ENCODE results near the gene DST. TPM values are rescaled to one million over a fixed set of nuclear protein-coding genes. Genes with fewer than 3 reads are reported as not detected.

Gene DST
- total and polyA plus RNA-seq, 2 of the 8 experiments (the other 6 are each of a cell fraction or from before 2014, with no cell fraction given): 49.4 to 116 TPM

DNA sequence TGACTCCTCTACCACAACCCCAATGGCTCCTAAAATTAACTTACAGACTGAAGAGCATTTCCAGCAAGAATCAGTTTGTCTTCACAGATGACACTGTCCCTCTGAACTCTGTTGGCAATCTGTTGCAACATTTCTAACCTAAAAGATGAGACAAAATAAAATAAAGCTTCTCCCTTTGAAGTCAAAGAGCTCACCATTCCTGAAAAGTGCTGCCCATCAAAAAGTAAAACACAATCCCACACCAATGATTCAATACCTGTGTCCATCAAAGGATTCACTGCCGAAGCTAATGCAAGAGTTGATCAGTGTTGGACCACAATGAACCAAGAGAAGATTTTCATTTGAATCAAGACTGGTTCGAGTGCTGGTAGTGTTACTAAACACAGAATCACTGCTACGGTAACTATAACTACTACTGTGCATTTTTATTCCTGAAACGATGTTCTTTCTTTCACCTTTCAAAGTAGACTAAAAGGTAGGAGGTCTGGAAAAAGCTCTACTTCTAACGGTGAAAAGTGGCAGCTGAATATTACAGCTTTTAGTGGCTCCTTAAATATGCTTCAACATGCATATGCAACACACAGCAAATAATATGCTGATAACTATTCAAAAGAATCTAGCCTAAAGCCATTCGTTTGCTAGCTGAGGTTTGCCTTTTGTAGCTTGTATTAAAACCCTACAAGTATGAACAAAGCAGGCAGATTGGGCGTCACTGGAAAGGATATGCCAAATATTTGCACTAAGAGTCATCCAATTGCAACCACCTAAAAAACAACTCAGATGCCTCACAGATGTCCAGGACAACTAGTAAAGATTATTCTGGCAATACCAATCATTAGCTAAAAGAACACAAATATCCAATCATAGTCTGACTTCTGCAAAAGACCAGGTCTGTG is at the start of gene DST (continued):
- TF ChIP-seq, protein P1, sequence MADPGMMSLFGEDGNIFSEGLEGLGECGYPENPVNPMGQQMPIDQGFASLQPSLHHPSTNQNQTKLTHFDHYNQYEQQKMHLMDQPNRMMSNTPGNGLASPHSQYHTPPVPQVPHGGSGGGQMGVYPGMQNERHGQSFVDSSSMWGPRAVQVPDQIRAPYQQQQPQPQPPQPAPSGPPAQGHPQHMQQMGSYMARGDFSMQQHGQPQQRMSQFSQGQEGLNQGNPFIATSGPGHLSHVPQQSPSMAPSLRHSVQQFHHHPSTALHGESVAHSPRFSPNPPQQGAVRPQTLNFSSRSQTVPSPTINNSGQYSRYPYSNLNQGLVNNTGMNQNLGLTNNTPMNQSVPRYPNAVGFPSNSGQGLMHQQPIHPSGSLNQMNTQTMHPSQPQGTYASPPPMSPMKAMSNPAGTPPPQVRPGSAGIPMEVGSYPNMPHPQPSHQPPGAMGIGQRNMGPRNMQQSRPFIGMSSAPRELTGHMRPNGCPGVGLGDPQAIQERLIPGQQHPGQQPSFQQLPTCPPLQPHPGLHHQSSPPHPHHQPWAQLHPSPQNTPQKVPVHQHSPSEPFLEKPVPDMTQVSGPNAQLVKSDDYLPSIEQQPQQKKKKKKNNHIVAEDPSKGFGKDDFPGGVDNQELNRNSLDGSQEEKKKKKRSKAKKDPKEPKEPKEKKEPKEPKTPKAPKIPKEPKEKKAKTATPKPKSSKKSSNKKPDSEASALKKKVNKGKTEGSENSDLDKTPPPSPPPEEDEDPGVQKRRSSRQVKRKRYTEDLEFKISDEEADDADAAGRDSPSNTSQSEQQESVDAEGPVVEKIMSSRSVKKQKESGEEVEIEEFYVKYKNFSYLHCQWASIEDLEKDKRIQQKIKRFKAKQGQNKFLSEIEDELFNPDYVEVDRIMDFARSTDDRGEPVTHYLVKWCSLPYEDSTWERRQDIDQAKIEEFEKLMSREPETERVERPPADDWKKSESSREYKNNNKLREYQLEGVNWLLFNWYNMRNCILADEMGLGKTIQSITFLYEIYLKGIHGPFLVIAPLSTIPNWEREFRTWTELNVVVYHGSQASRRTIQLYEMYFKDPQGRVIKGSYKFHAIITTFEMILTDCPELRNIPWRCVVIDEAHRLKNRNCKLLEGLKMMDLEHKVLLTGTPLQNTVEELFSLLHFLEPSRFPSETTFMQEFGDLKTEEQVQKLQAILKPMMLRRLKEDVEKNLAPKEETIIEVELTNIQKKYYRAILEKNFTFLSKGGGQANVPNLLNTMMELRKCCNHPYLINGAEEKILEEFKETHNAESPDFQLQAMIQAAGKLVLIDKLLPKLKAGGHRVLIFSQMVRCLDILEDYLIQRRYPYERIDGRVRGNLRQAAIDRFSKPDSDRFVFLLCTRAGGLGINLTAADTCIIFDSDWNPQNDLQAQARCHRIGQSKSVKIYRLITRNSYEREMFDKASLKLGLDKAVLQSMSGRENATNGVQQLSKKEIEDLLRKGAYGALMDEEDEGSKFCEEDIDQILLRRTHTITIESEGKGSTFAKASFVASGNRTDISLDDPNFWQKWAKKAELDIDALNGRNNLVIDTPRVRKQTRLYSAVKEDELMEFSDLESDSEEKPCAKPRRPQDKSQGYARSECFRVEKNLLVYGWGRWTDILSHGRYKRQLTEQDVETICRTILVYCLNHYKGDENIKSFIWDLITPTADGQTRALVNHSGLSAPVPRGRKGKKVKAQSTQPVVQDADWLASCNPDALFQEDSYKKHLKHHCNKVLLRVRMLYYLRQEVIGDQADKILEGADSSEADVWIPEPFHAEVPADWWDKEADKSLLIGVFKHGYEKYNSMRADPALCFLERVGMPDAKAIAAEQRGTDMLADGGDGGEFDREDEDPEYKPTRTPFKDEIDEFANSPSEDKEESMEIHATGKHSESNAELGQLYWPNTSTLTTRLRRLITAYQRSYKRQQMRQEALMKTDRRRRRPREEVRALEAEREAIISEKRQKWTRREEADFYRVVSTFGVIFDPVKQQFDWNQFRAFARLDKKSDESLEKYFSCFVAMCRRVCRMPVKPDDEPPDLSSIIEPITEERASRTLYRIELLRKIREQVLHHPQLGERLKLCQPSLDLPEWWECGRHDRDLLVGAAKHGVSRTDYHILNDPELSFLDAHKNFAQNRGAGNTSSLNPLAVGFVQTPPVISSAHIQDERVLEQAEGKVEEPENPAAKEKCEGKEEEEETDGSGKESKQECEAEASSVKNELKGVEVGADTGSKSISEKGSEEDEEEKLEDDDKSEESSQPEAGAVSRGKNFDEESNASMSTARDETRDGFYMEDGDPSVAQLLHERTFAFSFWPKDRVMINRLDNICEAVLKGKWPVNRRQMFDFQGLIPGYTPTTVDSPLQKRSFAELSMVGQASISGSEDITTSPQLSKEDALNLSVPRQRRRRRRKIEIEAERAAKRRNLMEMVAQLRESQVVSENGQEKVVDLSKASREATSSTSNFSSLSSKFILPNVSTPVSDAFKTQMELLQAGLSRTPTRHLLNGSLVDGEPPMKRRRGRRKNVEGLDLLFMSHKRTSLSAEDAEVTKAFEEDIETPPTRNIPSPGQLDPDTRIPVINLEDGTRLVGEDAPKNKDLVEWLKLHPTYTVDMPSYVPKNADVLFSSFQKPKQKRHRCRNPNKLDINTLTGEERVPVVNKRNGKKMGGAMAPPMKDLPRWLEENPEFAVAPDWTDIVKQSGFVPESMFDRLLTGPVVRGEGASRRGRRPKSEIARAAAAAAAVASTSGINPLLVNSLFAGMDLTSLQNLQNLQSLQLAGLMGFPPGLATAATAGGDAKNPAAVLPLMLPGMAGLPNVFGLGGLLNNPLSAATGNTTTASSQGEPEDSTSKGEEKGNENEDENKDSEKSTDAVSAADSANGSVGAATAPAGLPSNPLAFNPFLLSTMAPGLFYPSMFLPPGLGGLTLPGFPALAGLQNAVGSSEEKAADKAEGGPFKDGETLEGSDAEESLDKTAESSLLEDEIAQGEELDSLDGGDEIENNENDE (IDR thresholded peaks at IDR 0.05; ENCODE audit: insufficient replicate concordance, low read length): no peak
- TF ChIP-seq POLR2A (IDR thresholded peaks at IDR 0.05; ENCODE audit: control extremely low read depth in 1 of 2, low read depth in 2 of 2, low read length in 2 of 2): no peak
- TF ChIP-seq, protein P2, sequence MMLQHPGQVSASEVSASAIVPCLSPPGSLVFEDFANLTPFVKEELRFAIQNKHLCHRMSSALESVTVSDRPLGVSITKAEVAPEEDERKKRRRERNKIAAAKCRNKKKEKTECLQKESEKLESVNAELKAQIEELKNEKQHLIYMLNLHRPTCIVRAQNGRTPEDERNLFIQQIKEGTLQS (IDR thresholded peaks at IDR 0.05; ENCODE audit: insufficient read depth, low read depth, low read length): no peak
